Measurements from ENCODE around the gene SEL1L.
"Not testable (repeated sequence)": the region's sequence is repeated elsewhere in the genome, so short reads cannot be mapped to it uniquely, and the experiment has no call there.

The SEL1L gene

GRCh38 chr14:81450100-81450531 lies 83.5 kb downstream of the SEL1L start:
- FAIRE-seq: no peak
- no peak for DNase-seq (ENCODE audit: insufficient read length, low spot score)

DNA sequence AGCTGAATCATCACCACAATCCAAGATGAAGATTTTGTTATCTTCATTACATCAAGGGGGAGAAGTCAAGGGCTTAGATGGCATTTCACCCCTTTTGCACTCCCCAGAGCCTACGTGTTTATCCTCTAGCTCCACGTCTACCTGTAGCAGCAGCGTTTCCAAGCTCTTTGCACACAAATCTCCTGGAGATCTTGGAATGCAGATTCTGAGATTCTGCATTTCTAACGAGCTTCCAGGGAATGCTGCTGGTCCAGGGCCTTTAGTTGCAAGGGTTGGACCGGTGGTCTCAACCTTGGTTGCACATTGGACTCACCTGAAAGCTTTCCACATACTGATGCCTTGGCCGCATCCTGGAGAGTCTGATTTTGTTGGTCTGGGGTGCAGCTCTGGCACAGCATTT lies 84.1 kb downstream of the SEL1L start:
- FAIRE-seq: no peak
- DNase-seq (ENCODE audit: insufficient read length, low spot score): no peak

DNA sequence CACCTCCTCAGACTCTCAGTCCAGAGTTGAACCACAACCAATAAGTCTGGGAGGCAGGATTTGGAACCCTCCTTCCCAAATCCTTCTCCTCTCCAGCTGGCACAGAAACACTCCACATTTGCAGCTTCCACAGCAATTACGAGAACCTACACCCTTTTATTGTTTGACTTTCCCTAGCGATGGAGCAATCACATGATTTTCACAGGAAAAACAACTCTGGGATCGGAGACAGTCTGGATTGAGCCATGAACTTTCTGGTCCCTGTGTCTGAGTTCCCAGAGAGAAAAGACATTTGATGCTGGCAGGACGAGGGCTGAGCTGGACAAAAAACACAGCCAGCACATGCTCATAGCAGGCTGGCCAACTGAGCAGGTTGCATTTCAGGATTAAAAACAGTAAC lies 84.5 kb downstream of the SEL1L start:
- FAIRE-seq (no peak), DNase-seq (ENCODE audit: insufficient read length, low spot score) (no peak)

DNA sequence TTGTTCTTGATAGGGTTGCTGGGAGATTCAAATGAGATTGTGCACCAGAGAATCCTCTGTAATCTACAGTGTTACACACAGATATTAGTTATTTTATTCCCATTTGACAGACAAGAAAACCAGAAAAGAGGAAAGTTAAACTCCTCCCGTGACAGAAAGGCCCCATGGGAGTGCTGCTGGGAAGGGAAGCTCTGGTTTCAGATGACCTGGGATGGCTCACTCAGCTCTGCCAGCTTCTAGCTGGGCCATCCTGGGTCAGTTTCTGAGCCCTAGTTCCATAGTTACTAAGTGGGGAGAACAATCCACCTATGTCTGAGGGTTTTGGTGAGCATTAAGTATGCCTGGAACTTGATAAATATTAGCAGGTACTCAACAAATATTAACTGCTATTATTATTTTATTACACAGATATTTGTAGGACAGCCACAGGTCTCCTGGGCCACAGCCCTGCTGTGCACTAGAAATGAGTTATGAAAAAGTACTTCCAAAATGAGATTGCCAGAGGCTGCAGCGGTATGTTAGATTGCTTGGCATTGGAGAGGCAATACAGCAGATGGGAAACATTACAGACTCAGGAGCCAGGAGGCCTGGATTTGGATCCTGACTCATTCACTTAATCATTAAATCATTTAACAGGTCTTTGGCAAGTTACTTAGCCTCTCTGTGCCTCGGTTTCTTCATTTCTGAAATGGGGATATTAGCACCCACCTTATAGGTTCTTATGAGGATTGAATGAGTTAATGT lies 86.5 kb downstream of the SEL1L start:
- no peak for FAIRE-seq
- DNase-seq (ENCODE audit: insufficient read length, low spot score): no peak

GRCh38 chr14:81446279-81447007 lies 87.2 kb downstream of the SEL1L start:
- FAIRE-seq: no peak
- DNase-seq (ENCODE audit: insufficient read length, low spot score): no peak

GRCh38 chr14:81441626-81442134 lies 92.0 kb downstream of the SEL1L start:
- FAIRE-seq: no peak

DNA sequence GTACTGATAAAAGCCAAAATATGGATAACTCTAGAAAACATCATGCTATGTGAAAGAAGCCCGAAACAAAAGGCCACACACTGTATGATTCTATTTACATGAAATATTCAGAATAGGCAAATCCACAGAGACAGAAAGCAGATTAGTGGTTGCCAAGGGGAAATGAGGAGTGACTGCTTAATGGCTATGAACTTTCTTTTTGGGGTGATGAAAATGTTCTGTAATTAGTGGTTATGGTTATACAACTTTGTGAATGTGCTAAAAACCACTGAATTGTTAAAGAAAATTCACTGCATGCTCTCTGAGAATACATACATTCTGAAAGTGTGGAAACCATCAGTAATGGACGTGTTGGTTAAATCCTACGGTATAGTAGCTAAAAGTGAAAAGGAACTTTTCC lies 93.6 kb downstream of the SEL1L start:
- DNase-seq (ENCODE audit: insufficient read length, low spot score) (no peak), FAIRE-seq (no peak)

More at GRCh38 chr14:81441626-81442134, 92.0 kb downstream of the SEL1L start:
- no peak for DNase-seq (ENCODE audit: insufficient read length, low spot score)

- no peak for FAIRE-seq
- no peak for DNase-seq (ENCODE audit: insufficient read length, low spot score)
Observed at GRCh38 chr14:81437244-81437643, 96.4 kb downstream of the SEL1L start.

GRCh38 chr14:81436296-81437138 lies 97.1 kb downstream of the SEL1L start:
- peak; percentile 65 for DNase-seq (ENCODE audit: insufficient read length, low spot score)

DNA sequence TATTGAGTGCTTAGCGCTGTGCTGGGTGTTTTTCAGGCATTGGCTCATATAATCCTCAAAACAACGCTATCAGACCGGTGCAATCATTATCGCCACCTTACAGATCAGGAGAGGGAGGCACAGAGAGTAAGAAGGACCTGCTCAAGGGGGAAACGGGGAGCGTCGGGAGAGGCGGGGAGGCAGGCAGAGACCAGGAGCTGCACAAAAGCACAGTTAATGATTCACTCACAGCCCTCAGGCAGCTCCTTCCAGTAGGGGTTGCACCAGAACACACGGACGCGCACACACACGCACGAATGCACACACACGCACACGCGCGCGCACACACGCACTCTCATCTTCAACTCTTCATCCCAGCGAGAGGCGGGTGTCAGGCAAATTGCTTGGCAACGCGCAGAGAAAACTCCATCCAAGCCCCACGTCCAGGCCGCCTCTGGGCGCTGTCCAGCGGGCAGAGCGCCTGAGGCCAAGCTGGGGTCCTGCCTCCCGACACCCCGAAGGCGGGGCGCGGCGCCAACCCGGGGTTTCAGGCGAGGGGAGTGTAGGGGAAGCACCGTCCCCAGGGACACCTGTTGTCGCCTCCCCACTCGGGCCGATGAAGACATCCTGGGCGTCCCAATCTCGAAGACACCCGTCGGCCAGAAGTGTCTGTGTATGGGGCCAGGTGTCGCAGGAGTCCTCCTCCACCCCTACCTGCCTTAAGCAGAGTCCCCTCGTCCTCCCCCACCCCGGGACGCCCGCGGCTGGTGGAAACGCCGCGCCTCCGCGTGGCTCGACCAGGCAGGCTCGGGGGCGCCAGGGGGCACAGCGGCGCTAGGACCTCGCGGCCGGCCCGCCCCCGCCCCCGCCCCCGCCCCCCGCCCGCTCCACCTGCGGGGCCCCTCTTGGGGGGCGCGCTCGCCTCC lies 98.0 kb downstream of the SEL1L start:
- FAIRE-seq (no peak), DNase-seq (ENCODE audit: insufficient read length, low spot score) (no peak)

More at GRCh38 chr14:81436296-81437138, 97.1 kb downstream of the SEL1L start:
- no peak for FAIRE-seq

DNA sequence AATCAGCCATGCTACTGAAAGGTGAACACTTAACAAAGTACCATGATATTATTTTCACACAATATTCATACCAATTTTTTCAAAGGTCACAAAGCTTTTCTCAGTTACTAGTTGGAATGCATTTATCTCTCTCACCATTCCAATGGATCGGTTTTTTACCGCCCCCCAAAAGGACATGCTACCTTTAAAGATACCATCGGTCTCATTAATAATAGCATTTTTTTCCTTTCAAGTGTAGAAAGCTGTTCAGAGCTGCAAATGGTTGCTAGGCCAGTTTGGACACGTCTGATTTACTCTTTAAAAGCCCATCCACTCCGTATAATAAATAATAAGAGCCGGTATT lies 98.6 kb downstream of the SEL1L start:
- no peak for FAIRE-seq
- DNase-seq (ENCODE audit: insufficient read length, low spot score): no peak

- FAIRE-seq (no peak), DNase-seq (ENCODE audit: insufficient read length, low spot score) (no peak)
Observed at GRCh38 chr14:81434230-81434629, 99.4 kb downstream of the SEL1L start.

GRCh38 chr14:81433378-81433777 lies 100.3 kb downstream of the SEL1L start:
- FAIRE-seq: no peak
- no peak for DNase-seq (ENCODE audit: insufficient read length, low spot score)

- DNase-seq (ENCODE audit: insufficient read length, low spot score): no peak
- no peak for FAIRE-seq
Observed at GRCh38 chr14:81432219-81432661, 101.4 kb downstream of the SEL1L start.

GRCh38 chr14:81430235-81430634 lies 103.4 kb downstream of the SEL1L start:
- no peak for DNase-seq (ENCODE audit: insufficient read length, low spot score)
- no peak for FAIRE-seq

- not testable (repeated sequence) for DNase-seq (ENCODE audit: insufficient read length, low spot score); FAIRE-seq
Observed at GRCh38 chr14:81429749-81430148, 103.9 kb downstream of the SEL1L start.

DNA sequence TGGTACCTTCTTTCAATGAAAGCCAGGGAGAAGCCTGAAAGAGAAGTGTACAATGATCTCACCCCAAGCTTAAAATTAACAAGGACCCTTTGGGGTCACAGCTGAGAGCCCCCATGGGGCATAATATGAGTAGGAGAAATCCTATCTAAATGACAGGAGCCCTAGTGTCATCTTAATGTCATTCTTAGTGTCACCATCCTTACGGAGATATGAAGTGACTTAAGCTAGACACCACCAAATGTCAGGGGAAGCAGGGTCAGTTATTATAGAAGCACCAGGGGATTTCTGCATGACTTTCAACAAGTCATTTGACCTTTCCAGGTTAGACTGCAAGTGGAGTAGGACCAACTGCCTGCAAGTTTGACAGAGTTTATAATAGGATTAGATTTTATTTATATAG lies 104.6 kb downstream of the SEL1L start:
- no peak for DNase-seq (ENCODE audit: insufficient read length, low spot score)
- FAIRE-seq: no peak

DNA sequence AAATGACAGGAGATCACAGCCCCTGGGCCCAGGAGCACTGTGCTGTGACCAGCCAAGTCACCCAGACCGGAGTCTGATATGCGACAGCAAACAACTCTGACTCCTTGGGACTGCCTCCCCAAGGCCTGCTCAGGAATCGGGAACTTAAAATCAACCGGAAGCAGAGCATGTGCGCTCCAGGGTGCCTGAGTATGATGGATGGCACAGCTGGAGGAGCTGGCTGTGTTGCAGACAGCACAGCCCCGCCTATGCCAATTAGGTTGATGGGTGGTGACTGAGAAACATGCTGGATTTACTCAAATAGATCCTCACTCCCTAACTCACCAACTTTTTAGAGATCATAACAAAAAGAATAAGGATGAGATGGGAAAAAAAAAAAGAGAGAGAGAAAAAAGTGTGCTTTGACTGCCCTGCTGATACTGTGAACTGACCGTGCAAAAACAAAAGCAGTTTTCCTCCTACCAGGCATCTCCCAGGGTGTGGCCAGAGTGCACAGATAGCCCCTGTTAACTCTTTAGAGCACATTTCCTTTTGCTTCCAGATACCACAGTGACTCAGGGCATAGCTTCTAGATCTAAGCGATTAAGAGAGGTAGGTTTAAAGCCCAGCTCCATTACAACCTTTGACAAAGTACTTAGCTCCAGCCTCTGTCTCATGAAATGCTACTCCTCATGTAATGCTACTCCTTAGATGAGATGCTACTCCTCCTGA lies 106.2 kb downstream of the SEL1L start:
- DNase-seq (ENCODE audit: insufficient read length, low spot score) (no peak), FAIRE-seq (no peak)

GRCh38 chr14:81423504-81423903 lies 110.1 kb downstream of the SEL1L start:
- FAIRE-seq (no peak), DNase-seq (ENCODE audit: insufficient read length, low spot score) (no peak)

Measured in HTR-8/SVneo (cell line).